ENCODE measurements around the gene ADAM23.

GRCh38 chr2:206480620-206481019 lies 37.3 kb downstream of the ADAM23 start:
- TF ChIP-seq CTCF (IDR thresholded peaks at IDR 0.05) (no peak), POLR2A (IDR thresholded peaks at IDR 0.05) (no peak), POLR2AphosphoS5 (IDR thresholded peaks at IDR 0.05) (no peak)

Measured in prostate gland (tissue), 2 donors.